B cell (primary cell): ENCODE measurements around the gene MT1G. TPM values are rescaled to one million over a fixed set of nuclear protein-coding genes. Genes with fewer than 3 reads are reported as not detected.

Experiments
- ATAC-seq: fragments of 200-7000 bp; cut with Tn5 transposase; one replicate; pipeline ENCODE4 v1.10.0; 2021; ENCODE audit warnings: low read depth, mild to moderate bottlenecking, moderate number of reproducible peaks, moderate library complexity
- CTCF ChIA-PET: fragments of 350-600 bp; sonication (Branson Sonifier 250); formaldehyde crosslinking; loops from one replicate; lab custom pipeline; 2021; ENCODE audit warnings: antibody characterized with exemption, inconsistent platforms; lab: Charles Lee
- POLR2A ChIA-PET: fragments of 350-600 bp; sonication (Branson Sonifier 250); formaldehyde crosslinking; loops from one replicate; lab custom pipeline; 2021; ENCODE audit warnings: antibody characterized with exemption; lab: Charles Lee
- DNase-seq: peaks from one replicate; pipeline ENCODE4 v3.0.0; 2013
- H2AFZ ChIP-seq: 2 replicates; pipeline ENCODE4 v1.6.1; 2012; ENCODE audit warnings: mild to moderate bottlenecking, low read depth, low read length; ENCODE audit not compliant: insufficient read depth, poor library complexity, severe bottlenecking
- H3K27ac ChIP-seq, 2 donors: 1 replicate in 1 of 2; 2 replicates in 1 of 2; pipeline ENCODE4 v1.5.1; 2012 to 2013; ENCODE audit warnings: low read length in 2 of 2, mild to moderate bottlenecking in 2 of 2, moderate library complexity in 1 of 2
- H3K27me3 ChIP-seq, 4 experiments: fragments of 200-600 bp in 1 of 4; sonication (generic) in 1 of 4; replicated peaks in 1 of 4; 1 replicate in 2 of 4; 2 replicates in 2 of 4; pipeline versions ENCODE4 v1.6.1 to v1.7.0; 2013 to 2016; ENCODE audit warnings: low read length in 3 of 4, mild to moderate bottlenecking in 2 of 4, mixed read lengths in 1 of 4, moderate library complexity in 1 of 4; ENCODE audit not compliant: insufficient read depth in 4 of 4, control insufficient read depth in 3 of 4; ENCODE audit errors: control extremely low read depth in 1 of 4
- H3K36me3 ChIP-seq, 2 experiments: replicated peaks in 1 of 2; 1 replicate in 1 of 2; 2 replicates in 1 of 2; pipeline versions ENCODE4 v1.6.1 to v1.7.1; 2013; ENCODE audit warnings: low read length in 1 of 2; ENCODE audit not compliant: insufficient read depth in 2 of 2, control insufficient read depth in 1 of 2; ENCODE audit errors: control extremely low read depth in 1 of 2, extremely low read depth in 1 of 2
- H3K4me1 ChIP-seq, 2 donors: fragments of 200-600 bp in 1 of 2; sonication (generic) in 1 of 2; 1 replicate in 1 of 2; 2 replicates in 1 of 2; pipeline versions ENCODE4 v1.5.1 to v1.6.1; 2013 to 2017; ENCODE audit warnings: low read length in 2 of 2; ENCODE audit not compliant: control insufficient read depth in 2 of 2, insufficient read depth in 2 of 2
- H3K4me2 ChIP-seq: replicated peaks from 2 replicates; pipeline ENCODE3; 2012; ENCODE audit warnings: mild to moderate bottlenecking, low read depth, low read length; ENCODE audit not compliant: poor library complexity, severe bottlenecking
- H3K4me3 ChIP-seq, 5 experiments: fragments of 200-600 bp in 1 of 5; sonication (generic) in 1 of 5; 1 replicate in 3 of 5; 2 replicates in 2 of 5; pipeline versions ENCODE4 v1.5.1 to v1.7.0; 2011 to 2016; ENCODE audit warnings: low read length in 4 of 5, mild to moderate bottlenecking in 4 of 5, low read depth in 2 of 5, control low read depth in 1 of 5, moderate library complexity in 1 of 5; ENCODE audit not compliant: insufficient read depth in 1 of 5; ENCODE audit errors: control extremely low read depth in 1 of 5, extremely low read depth in 1 of 5
- H3K79me2 ChIP-seq: fragments of 200-600 bp; sonication (generic); one replicate; pipeline ENCODE4 v1.6.0; 2016; ENCODE audit warnings: low read length; ENCODE audit not compliant: control insufficient read depth, insufficient read depth
- H3K9ac ChIP-seq: fragments of 200-600 bp; sonication (generic); 2 replicates; pipeline ENCODE4 v1.6.1; 2017; ENCODE audit warnings: mild to moderate bottlenecking, low read length, moderate library complexity
- H3K9me3 ChIP-seq, 3 donors: one replicate each; pipeline versions ENCODE4 v1.6.1 to v1.7.1; 2013; ENCODE audit warnings: low read length in 2 of 3; ENCODE audit not compliant: control insufficient read depth in 2 of 3, insufficient read depth in 1 of 3; ENCODE audit errors: control extremely low read depth in 1 of 3
- H4K20me1 ChIP-seq: 2 replicates; pipeline ENCODE4 v1.6.0; 2012; ENCODE audit warnings: mild to moderate bottlenecking, low read length; ENCODE audit not compliant: insufficient read depth, control insufficient read depth, poor library complexity, severe bottlenecking
- H3K27ac Mint-ChIP-seq: one replicate; pipeline ENCODE4 v1.8.0; 2021; ENCODE audit warnings: mixed read lengths
- H3K27me3 Mint-ChIP-seq: one replicate; pipeline ENCODE4 v1.8.0; 2021; ENCODE audit warnings: mixed read lengths
- H3K4me1 Mint-ChIP-seq: one replicate; pipeline ENCODE4 v1.8.0; 2021; ENCODE audit warnings: mixed read lengths
- H3K4me3 Mint-ChIP-seq: one replicate; pipeline ENCODE4 v1.8.0; 2021; ENCODE audit warnings: mixed read lengths
- H3K9me3 Mint-ChIP-seq: one replicate; pipeline ENCODE4 v1.8.0; 2022; ENCODE audit warnings: mixed read lengths; ENCODE audit not compliant: insufficient read depth
- EZH2 ChIP-seq: IDR thresholded peaks from 2 replicates; pipeline ENCODE4 v1.6.1; 2012; ENCODE audit warnings: borderline replicate concordance, low read depth, mild to moderate bottlenecking, moderate library complexity, low read length; ENCODE audit not compliant: insufficient read depth, poor library complexity, severe bottlenecking
- WGBS: methylation state at CpG from one replicate; pipeline ENCODE4 v1.1.5; 2013; ENCODE audit warnings: missing lambda C conversion rate; ENCODE audit not compliant: insufficient coverage; 5-methylcytosine and 5-hydroxymethylcytosine counted together
- intact Hi-C: fragments of 100-400 bp; cut with micrococcal nuclease; formaldehyde crosslinking; loops from one replicate; pipeline ENCODE4 v1.10.0; 2022
- polyA plus RNA-seq: library from polyadenylated mRNA; depleted of rRNA; stranded (reverse); fragments of >200 nt; gene quantifications from 2 replicates; pipeline ENCODE4 v1.2.3, GENCODE V29; 2012
- total RNA-seq, 2 donors: library from RNA; stranded (reverse); fragments of 120-200 nt in 1 of 2; gene quantifications; 1 replicate in 1 of 2; 2 replicates in 1 of 2; pipeline versions ENCODE4 v1.2.3 to v1.2.4, GENCODE V29; 2013 to 2022
- TF ChIP-seq, protein P1 (sequence below): fragments of 200-600 bp; IDR thresholded peaks from one replicate; pipeline ENCODE4 v1.8.0; 2022; ENCODE audit warnings: antibody characterized with exemption, mild to moderate bottlenecking

Gene MT1G
- total and polyA plus RNA-seq, 2 donors (not counting 1 experiment from before 2014, with no cell fraction given) = not detected

DNA sequence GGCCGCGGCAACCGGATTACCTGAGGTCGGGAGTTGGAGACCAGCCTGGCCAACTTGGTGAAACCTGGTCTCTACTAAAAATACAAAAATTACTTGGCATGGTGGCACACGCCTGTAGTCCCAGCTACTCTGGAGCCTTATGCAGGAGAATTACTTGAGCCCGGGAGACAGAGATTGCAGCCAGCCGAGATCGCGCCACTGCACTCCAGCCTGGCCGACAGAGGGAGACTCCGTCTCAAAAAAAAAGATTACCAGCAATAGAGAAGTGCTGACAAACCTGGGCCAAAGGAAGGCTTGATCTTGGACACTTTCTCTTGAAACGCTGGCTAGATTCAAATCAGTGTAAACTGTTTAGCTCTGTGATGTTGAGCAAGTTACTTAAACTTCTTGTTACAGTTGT, 6.1 kb upstream of the MT1G start:
- TF ChIP-seq EZH2 = no peak
- TF ChIP-seq, protein P1, sequence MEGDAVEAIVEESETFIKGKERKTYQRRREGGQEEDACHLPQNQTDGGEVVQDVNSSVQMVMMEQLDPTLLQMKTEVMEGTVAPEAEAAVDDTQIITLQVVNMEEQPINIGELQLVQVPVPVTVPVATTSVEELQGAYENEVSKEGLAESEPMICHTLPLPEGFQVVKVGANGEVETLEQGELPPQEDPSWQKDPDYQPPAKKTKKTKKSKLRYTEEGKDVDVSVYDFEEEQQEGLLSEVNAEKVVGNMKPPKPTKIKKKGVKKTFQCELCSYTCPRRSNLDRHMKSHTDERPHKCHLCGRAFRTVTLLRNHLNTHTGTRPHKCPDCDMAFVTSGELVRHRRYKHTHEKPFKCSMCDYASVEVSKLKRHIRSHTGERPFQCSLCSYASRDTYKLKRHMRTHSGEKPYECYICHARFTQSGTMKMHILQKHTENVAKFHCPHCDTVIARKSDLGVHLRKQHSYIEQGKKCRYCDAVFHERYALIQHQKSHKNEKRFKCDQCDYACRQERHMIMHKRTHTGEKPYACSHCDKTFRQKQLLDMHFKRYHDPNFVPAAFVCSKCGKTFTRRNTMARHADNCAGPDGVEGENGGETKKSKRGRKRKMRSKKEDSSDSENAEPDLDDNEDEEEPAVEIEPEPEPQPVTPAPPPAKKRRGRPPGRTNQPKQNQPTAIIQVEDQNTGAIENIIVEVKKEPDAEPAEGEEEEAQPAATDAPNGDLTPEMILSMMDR = peak; percentile 39
- H3K79me2 ChIP-seq = no peaks in the 10 kb centered on the region
- Mint-ChIP-seq H3K27ac (no peak overlapping the region), H3K4me1 (peaks cover 15% of the 10 kb centered on the region), H3K27me3 (peaks cover 69% of the 10 kb centered on the region), H3K4me3 (no peak overlapping the region), H3K9me3 (no peaks in the 10 kb centered on the region)
- H3K9me3 ChIP-seq = no peaks in the 10 kb centered on the region
- peaks cover 16 to 17% of the 10 kb centered on the region in 2 donors for H3K4me1 ChIP-seq
- CTCF ChIA-PET = interaction anchor here (1.2 to 2.4 kb wide), 2 partner anchors 24 to 28 kb away, joined by 3 to 19 read pairs; no protein-coding TSS in a partner anchor
- no peak overlapping the region for H3K9ac ChIP-seq
- POLR2A ChIA-PET = interaction anchor here (1.5 kb wide), 1 partner anchor 28 kb away, joined by 5 read pairs; no protein-coding TSS in a partner anchor
- ATAC-seq = peak; percentile 41
- intact Hi-C loops = loop anchor here (1.0 kb wide), 1 partner anchor 28 kb away; no protein-coding TSS in a partner anchor
- no peak overlapping the region for H3K4me3 ChIP-seq
- 35% methylated on average over 12 of the region's 12 CpGs for WGBS
- H3K27me3 ChIP-seq = peaks cover 0 to 57% (median 26%) of the 10 kb centered on the region in 4 experiments
- H3K4me2 ChIP-seq = no peak overlapping the region
- DNase-seq = peak; percentile 47
- H4K20me1 ChIP-seq = no peaks in the 10 kb centered on the region
- no peak overlapping the region for H2AFZ ChIP-seq
- no peak overlapping the region for H3K27ac ChIP-seq
- no peaks in the 10 kb centered on the region for H3K36me3 ChIP-seq

DNA sequence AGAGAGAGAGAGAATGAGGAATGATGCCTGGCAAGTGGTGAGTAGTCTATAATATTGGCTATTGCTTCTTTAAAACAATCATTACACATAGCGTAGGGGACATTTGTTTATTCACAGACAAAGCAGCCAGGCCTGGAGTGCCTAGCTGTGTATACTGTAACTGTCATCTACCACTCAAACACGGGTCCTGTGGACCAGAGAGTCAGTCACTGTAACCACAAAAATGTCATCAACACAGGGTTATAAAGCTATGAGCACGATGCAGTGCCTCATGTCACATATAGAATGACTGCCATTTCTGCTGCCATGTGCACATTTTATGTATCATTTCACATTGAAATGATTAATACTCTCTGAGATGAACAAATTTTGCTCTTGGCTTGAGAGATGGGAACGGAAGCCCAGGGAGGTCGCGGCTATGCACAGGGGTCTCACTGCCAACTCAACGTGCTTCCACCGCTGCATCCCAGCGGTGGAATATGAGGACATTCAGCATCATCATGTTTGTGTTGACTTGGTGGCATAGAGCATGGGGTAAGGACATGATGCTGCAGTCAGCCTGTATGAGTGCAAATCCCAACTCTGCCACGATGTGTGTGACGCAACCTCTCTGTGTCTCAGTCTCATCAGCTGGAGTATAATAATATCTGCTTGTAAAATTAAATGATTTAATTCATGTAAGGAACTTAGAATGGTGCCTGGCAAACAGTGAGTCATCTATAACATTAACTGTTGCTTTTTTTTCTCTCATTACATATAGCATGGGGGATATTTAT, 5.1 kb upstream of the MT1G start:
- H3K27me3 Mint-ChIP-seq = peaks cover 77% of the 10 kb centered on the region
- ChIA-PET POLR2A (interaction anchor here (1.5 kb wide), 1 partner anchor 29 kb away, joined by 5 read pairs; no protein-coding TSS in a partner anchor), CTCF (interaction anchor here (1.2 to 2.4 kb wide), 3 partner anchors 25 to 29 kb away, joined by 3 to 19 read pairs (median 3); no protein-coding TSS in a partner anchor)
- H3K4me3 ChIP-seq = no peak overlapping the region
- H3K27ac Mint-ChIP-seq = no peak overlapping the region
- H3K9ac ChIP-seq = no peak overlapping the region
- H3K36me3 ChIP-seq = no peaks in the 10 kb centered on the region
- H3K27ac ChIP-seq = no peak overlapping the region
- H3K9me3 ChIP-seq = peaks cover 0 to 3% (median 0%) of the 10 kb centered on the region in 3 donors
- no peak overlapping the region for H2AFZ ChIP-seq
- TF ChIP-seq, protein P1 = no peak
- no peak for TF ChIP-seq EZH2
- no peak overlapping the region for H3K4me2 ChIP-seq
- H3K79me2 ChIP-seq = no peaks in the 10 kb centered on the region
- no peak for DNase-seq
- no peak for ATAC-seq
- peaks cover 16 to 17% of the 10 kb centered on the region in 2 donors for H3K4me1 ChIP-seq
- no peak overlapping the region for H3K4me3 Mint-ChIP-seq
- intact Hi-C loops = no loop called here
- H4K20me1 ChIP-seq = no peaks in the 10 kb centered on the region
- peaks cover 0 to 65% (median 33%) of the 10 kb centered on the region in 4 experiments for H3K27me3 ChIP-seq
- no peaks in the 10 kb centered on the region for H3K9me3 Mint-ChIP-seq
- 87% methylated on average over 6 of the region's 11 CpGs for WGBS
- peaks cover 15% of the 10 kb centered on the region for H3K4me1 Mint-ChIP-seq
